NT2/D1 (cell line): ENCODE results near the gene LIME1.

ENCODE experiments used
- YY1 ChIP-seq: IDR thresholded peaks from 2 replicates; pipeline ENCODE4 v1.6.1; 2011; ENCODE audit not compliant: insufficient read length, insufficient read depth
- ZNF274 ChIP-seq: IDR thresholded peaks from 2 replicates; pipeline ENCODE4 v1.6.1; 2011; ENCODE audit warnings: mild to moderate bottlenecking, low read depth, low read length

- TF ChIP-seq ZNF274 (no peak), YY1 (no peak)
These were observed 19.6 kb downstream of the LIME1 start for GRCh38 chr20:63755933-63756647.
